Measurements from ENCODE around the gene NKG7.

GRCh38 chr19:51368366-51369282, 3.8 kb downstream of the NKG7 start, which contains the start of gene CLDND2:
- TF ChIP-seq CTCF (IDR thresholded peaks at IDR 0.05) (no peak), POLR2A (IDR thresholded peaks at IDR 0.05) (no peak), EP300 (IDR thresholded peaks at IDR 0.05) (no peak)
